AML-193 (cell line): Measurements from ENCODE around the gene CCL26.
A peak's percentile ranks its signal among the peaks of the same experiment; 100 is the strongest.
"Not testable (repeated sequence)": the region's sequence is repeated elsewhere in the genome, so short reads cannot be mapped to it uniquely, and the experiment has no call there.

Source experiments
- DNase-seq, 2 experiments: peaks; one replicate each; lab custom pipeline; 2025; lab: John Stamatoyannopoulos, UW

CCL26 gene

DNA sequence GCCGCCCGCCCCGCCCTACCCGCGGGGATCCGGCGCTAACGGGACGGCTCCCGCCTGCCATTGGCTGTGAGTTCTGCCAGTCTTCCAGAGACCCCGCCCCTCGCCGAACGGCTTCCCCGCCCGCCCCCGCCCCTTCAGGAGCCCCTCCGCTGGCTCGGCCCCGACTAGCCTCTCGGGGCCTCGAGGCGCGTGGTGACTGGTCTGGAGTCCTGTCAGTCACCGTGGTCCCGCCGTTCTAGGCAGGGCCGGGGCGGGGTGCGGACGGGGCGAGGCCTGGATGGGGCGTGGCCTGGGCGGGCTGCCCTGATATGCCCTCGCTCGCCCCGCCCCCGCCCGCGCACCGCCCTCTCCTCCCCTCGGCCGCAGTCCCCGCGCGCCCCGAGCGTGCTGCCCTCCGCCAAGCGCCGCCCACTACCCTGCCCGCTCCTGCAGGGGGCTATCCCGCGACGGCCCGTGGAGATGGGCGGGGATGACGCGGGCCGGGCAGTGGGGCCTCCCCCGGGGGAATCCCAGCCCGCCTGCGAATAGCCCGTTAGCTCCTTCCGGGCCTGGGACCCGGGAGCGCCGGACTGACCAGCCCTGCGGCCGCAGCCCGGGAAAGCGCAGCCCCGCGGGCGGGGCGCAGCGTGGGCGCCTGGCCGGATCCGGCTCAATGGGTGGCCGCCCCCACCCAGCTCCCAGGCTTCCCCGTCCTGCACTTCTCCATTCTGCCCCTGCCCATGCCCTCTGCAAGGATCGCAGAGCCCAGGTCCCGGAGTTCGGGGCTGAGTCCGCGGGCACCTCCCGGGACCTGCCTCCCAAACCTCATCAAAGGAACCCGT lies 32.8 kb downstream of the CCL26 start:
- DNase-seq = peak; percentile 91 to 94

GRCh38 chr7:75738604-75738974 lies 33.4 kb downstream of the CCL26 start, which contains the start of gene HIP1:
HIP1 (minus strand) TSS chr7:75738941; CDS start chr7:75738920, 21 bp downstream.
- DNase-seq = no peak

GRCh38 chr7:75737856-75738603 lies 34.0 kb downstream of the CCL26 start:
- no peak for DNase-seq

DNA sequence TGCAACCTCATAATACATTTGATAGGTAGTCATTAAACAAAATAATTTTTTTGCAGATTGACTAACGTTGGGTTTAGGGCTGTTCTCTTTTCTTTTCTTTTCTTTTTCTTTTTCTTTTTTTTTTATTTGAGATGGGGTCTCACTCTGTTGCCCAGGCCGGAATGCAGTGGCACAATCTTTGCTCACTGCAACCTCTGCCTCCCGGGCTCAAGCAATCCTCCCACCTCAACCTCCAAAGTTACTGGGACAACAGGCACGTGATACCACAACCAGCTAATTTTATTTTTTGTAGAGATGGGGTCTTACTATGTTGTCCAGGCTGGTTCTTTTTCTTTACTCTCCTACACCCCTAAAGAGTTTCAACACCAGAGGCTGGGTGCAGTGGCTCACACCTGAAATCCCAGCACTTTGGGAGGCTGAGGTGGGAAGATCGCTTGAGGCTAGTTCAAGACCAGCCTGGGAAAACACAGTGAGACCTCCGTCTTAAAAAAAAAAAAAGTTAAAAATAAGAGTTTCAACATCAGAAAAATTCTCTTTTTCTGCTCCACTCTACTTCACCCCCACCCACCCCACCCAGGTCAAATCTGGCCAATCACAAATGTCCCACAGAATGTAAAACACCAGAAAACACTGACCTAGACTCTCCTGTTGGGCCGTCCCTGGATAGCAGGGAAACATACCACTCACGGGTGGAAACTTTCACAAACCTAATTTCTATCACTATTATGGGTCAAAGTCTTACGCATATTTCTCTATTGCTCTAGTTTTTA lies 36.2 kb downstream of the CCL26 start:
- no peak for DNase-seq

- no peak for DNase-seq
These were observed 37.2 kb downstream of the CCL26 start for GRCh38 chr7:75734586-75735458.

DNA sequence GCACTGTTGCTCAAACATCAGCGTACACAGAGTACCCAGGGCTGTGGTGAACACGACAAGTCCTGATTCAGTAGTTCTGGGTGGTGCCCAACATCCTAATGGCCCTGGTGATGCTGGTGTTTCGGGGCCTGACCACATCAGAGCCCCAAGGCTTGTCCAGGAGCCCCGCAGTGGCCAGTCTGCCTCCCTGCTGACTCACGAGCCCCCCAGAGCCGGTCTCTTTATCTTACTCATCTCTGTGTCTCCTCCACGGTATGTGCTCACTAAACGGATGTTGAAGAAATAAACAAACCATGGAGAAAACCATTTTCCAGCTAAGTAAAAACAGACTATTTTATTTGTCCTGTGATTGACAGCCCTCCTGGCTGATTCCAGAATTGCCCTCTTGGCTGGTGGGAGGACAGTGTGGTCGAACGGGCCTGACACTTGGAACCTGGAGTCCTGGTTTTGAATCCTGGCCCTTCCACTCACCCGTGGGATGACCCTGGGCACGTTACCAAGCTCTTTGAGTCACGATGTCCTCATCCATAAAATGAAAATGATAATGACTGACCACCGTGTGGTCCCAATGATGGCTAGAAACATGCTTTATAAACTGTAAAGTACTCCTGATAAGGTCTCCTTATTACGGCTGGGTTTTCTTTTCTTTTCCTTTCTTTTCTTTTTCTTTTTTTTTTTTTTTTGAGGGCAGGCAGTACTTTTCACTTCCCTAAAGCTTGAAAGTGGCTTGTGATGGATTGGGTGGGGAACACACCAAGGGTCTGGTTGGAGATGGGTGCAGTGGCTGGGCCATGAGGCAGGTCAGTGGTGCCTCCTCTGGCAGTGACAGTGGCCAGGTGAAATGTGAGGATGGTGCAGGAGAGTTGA lies 39.0 kb downstream of the CCL26 start:
- no peak for DNase-seq

DNA sequence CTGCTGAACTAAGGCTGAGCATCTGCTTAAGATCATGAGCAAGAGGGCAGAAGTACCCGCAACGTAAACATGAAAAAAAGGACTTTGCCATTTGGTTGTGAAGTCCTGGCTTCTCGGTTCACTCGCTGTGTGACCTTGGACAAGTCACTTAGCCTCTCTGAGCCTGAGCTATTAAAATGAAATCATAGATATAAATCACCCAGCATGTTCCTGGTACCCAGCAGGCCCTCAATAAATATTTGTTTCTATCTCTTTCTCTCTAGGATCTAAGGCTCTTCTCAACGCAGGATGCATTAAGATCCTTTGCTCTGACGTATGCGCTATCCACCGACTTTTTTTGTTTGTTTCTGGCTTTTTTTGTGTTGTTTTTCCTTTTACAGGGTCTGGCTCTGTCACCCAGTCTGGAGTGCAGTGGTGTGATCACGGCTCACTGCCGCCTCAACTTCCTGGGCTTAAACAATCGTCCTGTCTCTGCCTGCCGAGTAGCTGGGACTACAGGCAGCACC lies 39.9 kb downstream of the CCL26 start:
- no peak for DNase-seq

- DNase-seq = no peak
These were observed 42.1 kb downstream of the CCL26 start for GRCh38 chr7:75729851-75730274.

DNA sequence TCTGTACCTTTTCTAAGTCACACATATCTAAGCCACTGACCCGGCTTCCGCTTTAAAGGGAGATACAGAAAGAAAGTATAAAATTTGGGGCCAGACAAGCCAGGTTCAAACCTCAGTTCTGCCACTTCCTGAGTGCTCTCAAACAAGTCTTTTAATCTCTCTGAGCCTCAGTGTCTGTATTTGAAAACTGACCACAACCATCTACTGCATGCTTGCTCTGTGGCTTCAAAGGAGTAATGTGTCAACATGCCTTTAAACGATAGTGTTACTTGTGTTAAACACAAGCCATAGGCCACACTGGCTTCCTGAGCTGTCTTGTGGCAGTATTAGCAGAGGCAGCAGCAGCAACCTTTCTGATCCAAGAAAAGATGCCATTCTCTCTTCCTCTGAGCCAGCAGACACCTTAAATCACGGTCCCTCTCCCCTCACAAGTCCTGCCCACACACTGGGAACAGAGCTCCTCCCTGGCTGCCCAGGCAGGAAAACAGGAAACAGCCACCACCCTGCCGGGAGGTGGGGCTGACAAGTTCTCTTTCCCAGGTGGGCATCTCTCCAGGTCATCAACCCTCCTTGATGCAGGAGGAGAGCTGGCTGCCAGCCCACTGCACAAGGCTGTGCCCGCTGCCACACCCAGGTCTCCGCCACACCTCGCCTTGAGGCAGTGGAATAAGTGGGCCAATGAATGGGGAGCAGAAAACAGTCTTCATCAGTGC lies 44.0 kb downstream of the CCL26 start:
- DNase-seq = no peak

DNA sequence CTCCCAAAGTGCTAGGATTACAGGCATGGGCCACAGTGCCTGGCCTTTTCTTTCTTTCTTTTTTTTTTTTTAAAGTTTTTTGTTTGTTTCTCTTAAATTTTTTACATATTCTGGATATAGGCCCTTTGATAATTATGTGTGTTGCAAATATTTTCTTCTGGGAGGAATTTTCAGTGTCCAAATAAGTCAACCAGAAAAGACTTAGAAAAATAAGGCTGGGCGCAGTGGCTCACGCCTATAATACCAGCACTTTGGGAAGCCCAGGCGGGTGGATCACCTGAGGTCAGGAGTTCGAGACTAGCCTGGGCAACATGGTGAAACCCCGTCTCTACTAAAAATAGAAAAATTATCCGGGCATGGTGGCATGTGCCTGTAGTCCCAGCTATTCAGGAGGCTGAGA lies 44.7 kb downstream of the CCL26 start:
- DNase-seq = not testable (repeated sequence)

DNA sequence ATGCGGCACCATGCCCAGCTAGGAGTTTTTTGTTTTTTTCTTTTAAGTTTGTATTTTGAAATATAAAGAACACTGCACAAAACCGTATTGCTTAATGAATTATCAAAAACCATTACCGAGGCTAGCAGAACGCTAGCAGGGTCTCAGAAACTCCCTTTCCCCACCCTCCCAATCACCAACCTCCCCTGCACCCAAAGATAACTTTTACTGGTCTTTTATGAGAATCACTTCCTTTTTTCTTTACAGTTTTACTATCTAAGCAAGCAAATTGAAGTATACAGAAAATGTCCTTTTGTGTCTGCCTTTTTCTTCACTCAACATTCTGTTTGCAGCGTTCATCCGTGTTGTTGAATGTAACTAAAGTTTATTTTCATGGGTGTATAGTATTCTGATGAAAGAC lies 46.7 kb downstream of the CCL26 start:
- no peak for DNase-seq

GRCh38 chr7:75723444-75723843 lies 48.6 kb downstream of the CCL26 start:
- no peak for DNase-seq

DNA sequence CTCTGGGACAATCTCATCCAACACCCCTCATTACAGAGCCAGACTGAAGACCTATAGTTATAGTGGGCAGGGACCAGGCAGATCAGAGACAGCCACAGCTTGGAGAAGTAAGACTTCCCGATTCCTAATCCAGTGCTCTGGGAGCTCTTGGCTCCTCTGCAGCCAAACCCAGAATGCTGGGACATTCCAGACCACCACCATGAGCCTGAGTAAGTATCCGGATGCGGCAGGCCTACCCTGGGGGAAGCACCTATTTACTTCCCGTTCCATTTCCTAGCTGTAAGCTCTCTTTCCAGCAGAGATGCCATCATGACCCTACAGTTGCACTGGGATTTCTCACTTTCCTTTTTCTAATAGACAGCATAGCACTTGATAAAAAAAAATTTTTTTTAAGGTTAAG lies 49.6 kb downstream of the CCL26 start:
- no peak for DNase-seq

- DNase-seq = not testable (repeated sequence)
These were observed 50.1 kb downstream of the CCL26 start for GRCh38 chr7:75721922-75722321.

DNA sequence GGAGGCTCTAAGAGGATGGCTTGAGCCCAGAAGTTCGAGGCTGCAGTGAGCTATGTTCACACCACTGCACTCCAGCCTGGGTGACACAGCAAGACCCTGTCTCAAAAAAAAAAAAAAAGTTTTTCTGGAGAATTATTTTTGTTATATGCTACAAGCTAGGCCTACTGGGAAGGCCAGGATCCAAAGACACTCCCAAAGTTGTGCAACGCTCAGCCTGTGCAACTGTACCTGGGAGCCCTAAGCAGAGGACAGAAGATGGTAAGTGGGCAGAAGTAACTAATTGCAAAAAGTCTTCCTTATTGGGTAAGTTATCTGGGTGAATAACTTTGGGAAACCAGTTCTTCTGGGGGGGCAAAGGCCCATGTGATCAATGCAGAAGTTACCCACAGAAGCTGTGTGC lies 50.6 kb downstream of the CCL26 start:
- no peak for DNase-seq

- DNase-seq = no peak
These were observed 52.4 kb downstream of the CCL26 start for GRCh38 chr7:75719626-75720025.
